Esophagus mucosa (tissue), 1 donor: ENCODE measurements around the gene CFAP53. TPM values are rescaled to one million over a fixed set of nuclear protein-coding genes. Genes with fewer than 3 reads are reported as not detected.
A peak's percentile ranks its signal among the peaks of the same experiment; 100 is the strongest.

Source experiments
- ATAC-seq: fragments of 200-7000 bp; cut with Tn5 transposase; one replicate; pipeline ENCODE4 v1.9.1; 2020
- total RNA-seq: library from RNA; stranded (reverse); gene quantifications from one replicate; pipeline ENCODE4 v1.2.4, GENCODE V29; 2023
- donor health status: DM: yes; HTN: yes; CAD: no.

The CFAP53 gene
- total RNA-seq, 1 donor from 2014 or later: 0.36 TPM

- ATAC-seq: peak; percentile 86
Measured at GRCh38 chr18:50287441-50288347, 21.4 kb upstream of the CFAP53 start, which contains the start of gene CXXC1. Gene CXXC1 (minus strand): TSS chr18:50287692. CDS start chr18:50287589, 103 bp downstream.

GRCh38 chr18:50287028-50287440 is 20.7 kb upstream of the CFAP53 start:
- ATAC-seq: peak; percentile 1

GRCh38 chr18:50286391-50287027 is 20.2 kb upstream of the CFAP53 start:
- peak; percentile 10 for ATAC-seq

GRCh38 chr18:50285631-50286321 is 19.5 kb upstream of the CFAP53 start:
- no peak for ATAC-seq

GRCh38 chr18:50285071-50285470 is 18.8 kb upstream of the CFAP53 start:
- ATAC-seq: no peak

- ATAC-seq: peak; percentile 65
Measured at GRCh38 chr18:50284255-50284885, 18.1 kb upstream of the CFAP53 start.

GRCh38 chr18:50283469-50284209 is 17.3 kb upstream of the CFAP53 start:
- ATAC-seq: no peak

GRCh38 chr18:50282521-50283335 is 16.4 kb upstream of the CFAP53 start:
- ATAC-seq: no peak

- no peak for ATAC-seq
Measured at GRCh38 chr18:50281972-50282520, 15.8 kb upstream of the CFAP53 start.

- peak; percentile 84 for ATAC-seq
Measured at GRCh38 chr18:50281295-50281971, 15.1 kb upstream of the CFAP53 start, which contains the start of gene MBD1. Gene MBD1 (minus strand): TSS chr18:50281523. CDS start chr18:50279992, 1,531 bp downstream.

- ATAC-seq: no peak
Measured at GRCh38 chr18:50280707-50281294, 14.5 kb upstream of the CFAP53 start.

GRCh38 chr18:50279752-50280151 is 13.5 kb upstream of the CFAP53 start:
- no peak for ATAC-seq

- peak; percentile 54 for ATAC-seq
Measured at GRCh38 chr18:50277942-50278341, 11.6 kb upstream of the CFAP53 start.

GRCh38 chr18:50276452-50276851 is 10.2 kb upstream of the CFAP53 start:
- no peak for ATAC-seq

- ATAC-seq: no peak
Measured at GRCh38 chr18:50275503-50276036, 9.3 kb upstream of the CFAP53 start.

- no peak for ATAC-seq
Measured at GRCh38 chr18:50274941-50275340, 8.6 kb upstream of the CFAP53 start.

- no peak for ATAC-seq
Measured at GRCh38 chr18:50274044-50274442, 7.7 kb upstream of the CFAP53 start.

GRCh38 chr18:50273203-50274043 is 7.1 kb upstream of the CFAP53 start:
- ATAC-seq: peak; percentile 57
